ENCODE measurements around the gene PADI2.
A peak's percentile ranks its signal among the peaks of the same experiment; 100 is the strongest.

DNA sequence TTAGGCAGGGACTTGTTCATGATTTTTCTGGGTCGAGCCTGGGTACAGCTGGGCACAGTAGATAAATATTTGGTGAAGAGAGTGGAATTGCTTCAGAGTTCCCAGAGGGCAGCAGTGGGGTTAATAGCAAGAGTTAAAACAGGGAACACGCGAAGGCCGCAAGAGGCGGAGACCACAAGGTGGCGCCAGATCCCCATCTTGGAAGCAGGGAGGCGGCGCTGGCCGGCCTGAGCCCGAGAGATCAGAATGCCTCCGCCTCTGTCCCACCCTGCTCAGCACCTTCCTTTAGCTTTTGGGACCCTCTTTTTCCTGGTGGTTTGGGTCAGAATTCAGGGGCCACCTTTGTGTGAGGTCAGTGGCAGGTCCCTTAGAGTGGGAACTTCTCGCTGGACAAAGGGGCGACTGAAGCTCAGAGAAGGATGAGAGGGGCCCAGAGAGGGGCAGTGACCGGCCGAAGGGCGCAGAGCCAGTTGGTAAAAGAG is 6.5 kb upstream of the PADI2 start:
- peak; percentile 86 for TF ChIP-seq CTCF (IDR thresholded peaks at IDR 0.05; ENCODE audit: low read depth, low read length, poor library complexity, severe bottlenecking)
- no peak for TF ChIP-seq EZH2phosphoT487 (IDR thresholded peaks at IDR 0.05; ENCODE audit: borderline replicate concordance, low read length)
